ENCODE measurements around the gene CD80.

DNA sequence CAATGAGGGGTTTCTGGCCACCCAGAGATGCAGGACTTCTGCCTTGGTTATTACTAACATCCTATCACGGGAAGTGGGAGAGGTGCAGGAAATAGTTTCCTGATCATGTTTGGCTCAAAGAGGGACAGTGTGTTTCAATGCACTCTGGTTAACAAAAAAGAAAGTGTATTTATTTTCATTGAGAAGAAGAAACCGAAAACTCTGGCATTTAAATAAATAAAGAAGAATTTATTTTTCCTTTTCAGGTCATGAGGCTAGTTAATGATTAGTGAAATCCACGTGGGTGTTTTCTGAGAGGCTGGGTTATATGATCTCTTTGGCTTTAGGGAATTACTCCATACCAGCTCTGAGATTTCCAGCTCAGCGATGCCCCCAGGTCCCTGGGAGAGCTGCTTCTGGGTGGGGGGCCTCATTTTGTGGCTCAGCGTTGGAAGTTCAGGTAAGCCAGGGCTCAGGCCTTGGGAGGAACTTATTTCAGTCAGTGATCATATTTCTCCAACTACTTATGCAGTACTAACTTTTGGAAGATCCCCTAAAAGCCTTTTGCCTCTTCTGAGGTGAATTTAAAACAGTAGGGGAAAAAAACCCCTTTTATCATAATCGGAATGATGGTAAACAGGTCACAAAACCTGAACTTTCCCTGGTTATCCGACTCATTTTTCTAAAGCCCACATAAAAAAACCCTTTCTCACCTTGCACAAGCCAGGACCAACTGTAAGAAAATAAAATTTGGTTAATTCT lies 38.3 kb upstream of the CD80 start, which contains the start of gene PLA1A:
- TF ChIP-seq CTCF (IDR thresholded peaks at IDR 0.05) (no peak), POLR2A (IDR thresholded peaks at IDR 0.05) (peak; percentile 22)

Data from right lobe of liver (tissue), 4 donors.